Parathyroid adenoma (tissue), 2 donors: ENCODE data around the gene SFMBT2.

Experiments
- H2AFZ ChIP-seq: fragments of 300-600 bp; sonication (generic); one replicate; pipeline ENCODE4 v1.7.0; 2017; ENCODE audit warnings: antibody characterized with exemption, mild to moderate bottlenecking
- H3K27ac ChIP-seq: fragments of 300-600 bp; sonication (generic); one replicate; pipeline ENCODE4 v1.7.0; 2017
- H3K27me3 ChIP-seq: fragments of 300-600 bp; sonication (generic); one replicate; pipeline ENCODE4 v1.7.0; 2017; ENCODE audit warnings: low read length; ENCODE audit not compliant: control insufficient read depth, insufficient read depth
- H3K36me3 ChIP-seq: fragments of 300-600 bp; sonication (generic); one replicate; pipeline ENCODE4 v1.7.0; 2017; ENCODE audit warnings: low read length; ENCODE audit not compliant: control insufficient read depth, insufficient read depth
- H3K4me1 ChIP-seq: fragments of 300-600 bp; sonication (generic); one replicate; pipeline ENCODE4 v1.7.0; 2017; ENCODE audit warnings: control low read depth
- H3K4me2 ChIP-seq: fragments of 300-600 bp; sonication (generic); one replicate; pipeline ENCODE4 v1.7.0; 2017; ENCODE audit warnings: low read length
- H3K4me3 ChIP-seq: fragments of 300-600 bp; sonication (generic); one replicate; pipeline ENCODE4 v1.7.0; 2017; ENCODE audit warnings: low read depth, low read length
- H3K79me2 ChIP-seq: fragments of 300-600 bp; sonication (generic); one replicate; pipeline ENCODE4 v1.7.0; 2017; ENCODE audit warnings: control low read depth
- H3K9ac ChIP-seq: fragments of 300-600 bp; sonication (generic); one replicate; pipeline ENCODE4 v1.7.0; 2017; ENCODE audit warnings: mild to moderate bottlenecking
- H3K9me3 ChIP-seq: fragments of 300-600 bp; sonication (generic); one replicate; pipeline ENCODE4 v1.7.0; 2017; ENCODE audit warnings: low read length; ENCODE audit not compliant: control insufficient read depth
- TF ChIP-seq, protein P1 (sequence below): fragments of 300-600 bp; sonication (generic); IDR thresholded peaks from one replicate; pipeline ENCODE4 v1.7.0; 2017; ENCODE audit warnings: antibody characterized with exemption, mild to moderate bottlenecking
- donor health status: primary hyperparathyroidism.

SFMBT2 gene

GRCh38 chr10:7435674-7436073 lies 24.8 kb upstream of the SFMBT2 start:
- H3K4me3 ChIP-seq, result no peak overlapping the region
- no peaks in the 10 kb centered on the region for H3K9me3 ChIP-seq
- H3K27ac ChIP-seq, result no peak overlapping the region
- no peak overlapping the region for H3K9ac ChIP-seq
- no peaks in the 10 kb centered on the region for H3K36me3 ChIP-seq
- TF ChIP-seq, protein P1, sequence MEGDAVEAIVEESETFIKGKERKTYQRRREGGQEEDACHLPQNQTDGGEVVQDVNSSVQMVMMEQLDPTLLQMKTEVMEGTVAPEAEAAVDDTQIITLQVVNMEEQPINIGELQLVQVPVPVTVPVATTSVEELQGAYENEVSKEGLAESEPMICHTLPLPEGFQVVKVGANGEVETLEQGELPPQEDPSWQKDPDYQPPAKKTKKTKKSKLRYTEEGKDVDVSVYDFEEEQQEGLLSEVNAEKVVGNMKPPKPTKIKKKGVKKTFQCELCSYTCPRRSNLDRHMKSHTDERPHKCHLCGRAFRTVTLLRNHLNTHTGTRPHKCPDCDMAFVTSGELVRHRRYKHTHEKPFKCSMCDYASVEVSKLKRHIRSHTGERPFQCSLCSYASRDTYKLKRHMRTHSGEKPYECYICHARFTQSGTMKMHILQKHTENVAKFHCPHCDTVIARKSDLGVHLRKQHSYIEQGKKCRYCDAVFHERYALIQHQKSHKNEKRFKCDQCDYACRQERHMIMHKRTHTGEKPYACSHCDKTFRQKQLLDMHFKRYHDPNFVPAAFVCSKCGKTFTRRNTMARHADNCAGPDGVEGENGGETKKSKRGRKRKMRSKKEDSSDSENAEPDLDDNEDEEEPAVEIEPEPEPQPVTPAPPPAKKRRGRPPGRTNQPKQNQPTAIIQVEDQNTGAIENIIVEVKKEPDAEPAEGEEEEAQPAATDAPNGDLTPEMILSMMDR, result no peak
- H3K4me2 ChIP-seq, result no peak overlapping the region
- H3K4me1 ChIP-seq, result no peaks in the 10 kb centered on the region
- no peak overlapping the region for H2AFZ ChIP-seq
- no peaks in the 10 kb centered on the region for H3K27me3 ChIP-seq
- no peaks in the 10 kb centered on the region for H3K79me2 ChIP-seq

- no peaks in the 10 kb centered on the region for H3K79me2 ChIP-seq
- H3K9me3 ChIP-seq, result no peaks in the 10 kb centered on the region
- H3K36me3 ChIP-seq, result no peaks in the 10 kb centered on the region
- H2AFZ ChIP-seq, result no peak overlapping the region
- no peak overlapping the region for H3K27ac ChIP-seq
- H3K27me3 ChIP-seq, result no peaks in the 10 kb centered on the region
- H3K4me2 ChIP-seq, result no peak overlapping the region
- no peak overlapping the region for H3K4me3 ChIP-seq
- TF ChIP-seq, protein P1, result no peak
- H3K4me1 ChIP-seq, result no peaks in the 10 kb centered on the region
- H3K9ac ChIP-seq, result no peak overlapping the region
Measured at GRCh38 chr10:7434378-7434777, 23.5 kb upstream of the SFMBT2 start.

GRCh38 chr10:7433861-7434260 lies 23.0 kb upstream of the SFMBT2 start:
- Histone ChIP-seq H3K4me3 (no peak overlapping the region), H3K9ac (no peak overlapping the region), H3K4me2 (no peak overlapping the region), H3K27ac (no peak overlapping the region), H3K27me3 (no peaks in the 10 kb centered on the region), H3K36me3 (no peaks in the 10 kb centered on the region), H3K4me1 (no peaks in the 10 kb centered on the region), H3K9me3 (no peaks in the 10 kb centered on the region), H2AFZ (no peak overlapping the region), H3K79me2 (no peaks in the 10 kb centered on the region)
- TF ChIP-seq, protein P1, result no peak

- H3K4me3 ChIP-seq, result no peak overlapping the region
- no peaks in the 10 kb centered on the region for H3K27me3 ChIP-seq
- no peak overlapping the region for H3K27ac ChIP-seq
- H3K4me1 ChIP-seq, result no peaks in the 10 kb centered on the region
- H3K9ac ChIP-seq, result no peak overlapping the region
- H3K4me2 ChIP-seq, result no peak overlapping the region
- H3K36me3 ChIP-seq, result no peaks in the 10 kb centered on the region
- no peaks in the 10 kb centered on the region for H3K79me2 ChIP-seq
- H3K9me3 ChIP-seq, result no peaks in the 10 kb centered on the region
- TF ChIP-seq, protein P1, result no peak
- no peak overlapping the region for H2AFZ ChIP-seq
Measured at GRCh38 chr10:7432884-7433726, 22.3 kb upstream of the SFMBT2 start.
